Testis (tissue), 2 donors: Measurements from ENCODE around the gene EHMT1.

Experiments
- POLR2A ChIP-seq: fragments of 450-650 bp; IDR thresholded peaks from one replicate; pipeline ENCODE4 v1.6.1; 2017; ENCODE audit warnings: antibody characterized with exemption, mild to moderate bottlenecking, moderate library complexity
- TF ChIP-seq, protein P1 (sequence below), 3 experiments: fragments of 450-650 bp in 2 of 3; fragments of 200-600 bp in 1 of 3; sonication (generic) in 1 of 3; IDR thresholded peaks; one replicate each; pipeline ENCODE4 v1.5.1; 2016 to 2019; ENCODE audit warnings: antibody characterized with exemption in 3 of 3, mild to moderate bottlenecking in 2 of 3, moderate library complexity in 1 of 3

DNA sequence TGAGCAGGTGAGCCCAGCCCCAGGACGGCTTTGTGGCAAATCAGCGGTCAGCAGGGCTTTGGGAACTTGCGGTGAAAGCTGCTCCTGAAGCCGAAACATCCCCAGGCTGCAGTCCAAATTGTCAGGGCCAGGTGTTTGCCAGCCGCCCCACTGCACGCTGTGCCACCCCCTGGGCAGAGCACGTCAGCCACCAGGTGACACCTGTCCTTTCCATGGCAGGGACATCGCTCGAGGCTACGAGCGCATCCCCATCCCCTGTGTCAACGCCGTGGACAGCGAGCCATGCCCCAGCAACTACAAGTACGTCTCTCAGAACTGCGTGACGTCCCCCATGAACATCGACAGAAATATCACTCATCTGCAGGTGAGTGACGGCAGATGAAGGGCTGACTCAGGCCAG is 194.4 kb downstream of the EHMT1 start:
- TF ChIP-seq POLR2A, result no peak
- TF ChIP-seq, protein P1, sequence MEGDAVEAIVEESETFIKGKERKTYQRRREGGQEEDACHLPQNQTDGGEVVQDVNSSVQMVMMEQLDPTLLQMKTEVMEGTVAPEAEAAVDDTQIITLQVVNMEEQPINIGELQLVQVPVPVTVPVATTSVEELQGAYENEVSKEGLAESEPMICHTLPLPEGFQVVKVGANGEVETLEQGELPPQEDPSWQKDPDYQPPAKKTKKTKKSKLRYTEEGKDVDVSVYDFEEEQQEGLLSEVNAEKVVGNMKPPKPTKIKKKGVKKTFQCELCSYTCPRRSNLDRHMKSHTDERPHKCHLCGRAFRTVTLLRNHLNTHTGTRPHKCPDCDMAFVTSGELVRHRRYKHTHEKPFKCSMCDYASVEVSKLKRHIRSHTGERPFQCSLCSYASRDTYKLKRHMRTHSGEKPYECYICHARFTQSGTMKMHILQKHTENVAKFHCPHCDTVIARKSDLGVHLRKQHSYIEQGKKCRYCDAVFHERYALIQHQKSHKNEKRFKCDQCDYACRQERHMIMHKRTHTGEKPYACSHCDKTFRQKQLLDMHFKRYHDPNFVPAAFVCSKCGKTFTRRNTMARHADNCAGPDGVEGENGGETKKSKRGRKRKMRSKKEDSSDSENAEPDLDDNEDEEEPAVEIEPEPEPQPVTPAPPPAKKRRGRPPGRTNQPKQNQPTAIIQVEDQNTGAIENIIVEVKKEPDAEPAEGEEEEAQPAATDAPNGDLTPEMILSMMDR (IDR thresholded peaks at IDR 0.05), result no peak
